GM23338 (cell line): Measurements from ENCODE around the gene KLHL40. TPM values are rescaled to one million over a fixed set of nuclear protein-coding genes. Genes with fewer than 3 reads are reported as not detected.
A peak's percentile ranks its signal among the peaks of the same experiment; 100 is the strongest.

ENCODE experiments used
- ATAC-seq: fragments of 200-7000 bp; cut with Tn5 transposase; 3 replicates; pipeline ENCODE4 v1.9.1; 2020
- DNase-seq: peaks from one replicate; pipeline ENCODE4 v3.0.0-alpha.2; 2015; ENCODE audit warnings: low spot score
- H2AFZ ChIP-seq: fragments of 200-600 bp; sonication (generic); 2 replicates; pipeline ENCODE4 v1.8.0; 2016; ENCODE audit warnings: antibody characterized with exemption, mild to moderate bottlenecking, moderate library complexity
- H3F3A ChIP-seq: fragments of 200-600 bp; sonication (generic); replicated peaks from 2 replicates; pipeline ENCODE4 v1.8.0; 2017; ENCODE audit warnings: antibody characterized with exemption, mixed run types, low read depth
- H3K27ac ChIP-seq: fragments of 200-600 bp; sonication (generic); 2 replicates; pipeline ENCODE4 v1.6.1; 2016; ENCODE audit warnings: low read depth
- H3K27me3 ChIP-seq: fragments of 200-600 bp; sonication (generic); 2 replicates; pipeline ENCODE4 v1.8.0; 2016; ENCODE audit warnings: mild to moderate bottlenecking, mixed run types, moderate library complexity; ENCODE audit not compliant: insufficient read depth
- H3K36me3 ChIP-seq: fragments of 200-600 bp; sonication (generic); 2 replicates; pipeline ENCODE4 v1.8.0; 2016; ENCODE audit warnings: mild to moderate bottlenecking; ENCODE audit not compliant: insufficient read depth
- H3K4me1 ChIP-seq: fragments of 200-600 bp; sonication (generic); 2 replicates; pipeline ENCODE4 v1.8.0; 2016; ENCODE audit warnings: mild to moderate bottlenecking, moderate library complexity; ENCODE audit not compliant: insufficient read depth
- H3K4me2 ChIP-seq: fragments of 200-600 bp; sonication (generic); 2 replicates; pipeline ENCODE4 v1.7.1; 2017; ENCODE audit warnings: mixed run types
- H3K4me3 ChIP-seq: fragments of 200-600 bp; sonication (generic); 2 replicates; pipeline ENCODE4 v1.6.1; 2016; ENCODE audit warnings: mixed run types
- H3K79me2 ChIP-seq: fragments of 200-600 bp; sonication (generic); replicated peaks from 2 replicates; pipeline ENCODE4 v1.8.0; 2017; ENCODE audit warnings: mild to moderate bottlenecking; ENCODE audit not compliant: insufficient read depth
- H3K9me2 ChIP-seq: fragments of 200-600 bp; sonication (generic); 2 replicates; pipeline ENCODE4 v1.8.0; 2017; ENCODE audit not compliant: insufficient read depth
- H4K20me1 ChIP-seq: fragments of 200-600 bp; sonication (generic); replicated peaks from 2 replicates; pipeline ENCODE4 v1.8.0; 2017; ENCODE audit warnings: mild to moderate bottlenecking; ENCODE audit not compliant: insufficient read depth
- H3K27ac Mint-ChIP-seq: 2 replicates; pipeline ENCODE4 v1.8.0; 2020; ENCODE audit warnings: inconsistent platforms, mild to moderate bottlenecking, moderate library complexity, mixed read lengths
- H3K27me3 Mint-ChIP-seq: 3 replicates; pipeline ENCODE4 v1.8.0; 2022; ENCODE audit warnings: low read depth, mild to moderate bottlenecking, moderate library complexity, mixed read lengths, inconsistent platforms; ENCODE audit not compliant: insufficient read depth, poor library complexity
- H3K36me3 Mint-ChIP-seq: 3 replicates; pipeline ENCODE4 v1.8.0; 2021; ENCODE audit warnings: low read depth, mild to moderate bottlenecking, inconsistent platforms, moderate library complexity, mixed read lengths
- H3K4me1 Mint-ChIP-seq: 3 replicates; pipeline ENCODE4 v1.8.0; 2020; ENCODE audit warnings: mild to moderate bottlenecking, inconsistent platforms, mixed read lengths
- H3K4me3 Mint-ChIP-seq: 3 replicates; pipeline ENCODE4 v1.8.0; 2021; ENCODE audit warnings: moderate library complexity, mild to moderate bottlenecking, inconsistent platforms, mixed read lengths
- H3K9me3 Mint-ChIP-seq: 3 replicates; pipeline ENCODE4 v1.8.0; 2020; ENCODE audit warnings: moderate library complexity, mild to moderate bottlenecking, inconsistent platforms, mixed read lengths
- CREB1 ChIP-seq: fragments of 250-450 bp; sonication (Bioruptor Pico); IDR thresholded peaks from 2 replicates; pipeline ENCODE4 v1.5.0; 2020; ENCODE audit warnings: low read depth, mild to moderate bottlenecking, moderate library complexity
- CTCF ChIP-seq, 2 experiments: fragments of 200-600 bp in 1 of 2; sonication (generic) in 1 of 2; conservative IDR thresholded peaks; 2 replicates each; pipeline versions ENCODE4 v1.5.1 to v1.6.1; 2016 to 2017; ENCODE audit warnings: antibody characterized with exemption in 2 of 2, low read depth in 2 of 2, mild to moderate bottlenecking in 2 of 2, moderate library complexity in 1 of 2
- ETS1 ChIP-seq: IDR thresholded peaks from 2 replicates; pipeline ENCODE4 v1.6.1; 2016; ENCODE audit warnings: antibody characterized with exemption
- EZH2 ChIP-seq: fragments of 200-600 bp; sonication (generic); IDR thresholded peaks from one replicate; pipeline ENCODE4 v1.8.0; 2017; ENCODE audit warnings: antibody characterized with exemption, mild to moderate bottlenecking, low read depth; ENCODE audit not compliant: unreplicated experiment
- EZH2phosphoT487 ChIP-seq: fragments of 200-600 bp; sonication (generic); IDR thresholded peaks from one replicate; pipeline ENCODE4 v1.8.1; 2018; ENCODE audit warnings: antibody characterized with exemption; ENCODE audit not compliant: unreplicated experiment
- JUNB ChIP-seq: IDR thresholded peaks from one replicate; pipeline ENCODE4 v1.6.1; 2016; ENCODE audit warnings: antibody characterized with exemption; ENCODE audit not compliant: unreplicated experiment
- NANOG ChIP-seq: IDR thresholded peaks from 2 replicates; pipeline ENCODE4 v1.6.1; 2016; ENCODE audit warnings: antibody characterized with exemption, borderline replicate concordance
- POLR2AphosphoS5 ChIP-seq: IDR thresholded peaks from 2 replicates; pipeline ENCODE4 v1.6.1; 2016; ENCODE audit warnings: antibody characterized with exemption, low read depth
- REST ChIP-seq: IDR thresholded peaks from one replicate; pipeline ENCODE4 v1.6.1; 2018; ENCODE audit warnings: antibody characterized with exemption; ENCODE audit not compliant: unreplicated experiment
- STAT1 ChIP-seq: IDR thresholded peaks from one replicate; pipeline ENCODE4 v1.6.1; 2016; ENCODE audit warnings: antibody characterized with exemption; ENCODE audit not compliant: unreplicated experiment
- ZNF114 ChIP-seq: fragments of 250-450 bp; sonication (Bioruptor Pico); IDR thresholded peaks from 2 replicates; pipeline ENCODE4 v1.5.0; 2020; ENCODE audit warnings: mild to moderate bottlenecking, moderate library complexity
- ZNF331 ChIP-seq: fragments of 250-450 bp; sonication (Bioruptor Pico); IDR thresholded peaks from 2 replicates; pipeline ENCODE4 v1.5.0; 2020; ENCODE audit warnings: low read depth, mild to moderate bottlenecking, moderate library complexity
- ZNF462 ChIP-seq: fragments of 250-450 bp; sonication (Bioruptor Pico); IDR thresholded peaks from 2 replicates; pipeline ENCODE4 v1.5.0; 2020; ENCODE audit warnings: mild to moderate bottlenecking, moderate library complexity
- polyA plus RNA-seq: library from polyadenylated mRNA; unstranded; fragments of >200 nt; fragmentation: Nextera tagmentation; extraction: Ambion mirVana; gene quantifications from 2 replicates; pipeline ENCODE4 v1.2.1, GENCODE V29; 2016
- total RNA-seq: library from RNA; depleted of rRNA; stranded (reverse); fragments of >200 nt; shearing (Covaris generic); gene quantifications from 2 replicates; pipeline ENCODE4 v1.2.3, GENCODE V29; 2014

KLHL40 gene
- total and polyA plus RNA-seq, 2 experiments from 2014 or later, result not detected

GRCh38 chr3:42649006-42649405 is 36.3 kb upstream of the KLHL40 start:
- DNase-seq (no peak), ATAC-seq (no peak)
- Histone ChIP-seq H2AFZ (no peak overlapping the region), H3K27ac (peak overlapping the region; percentile 59; the same call in 1 of the 2 replicates), H3K36me3 (peaks cover 20% of the 10 kb centered on the region), H3F3A (no peaks in the 10 kb centered on the region), H3K4me1 (peaks cover 24% of the 10 kb centered on the region; the same call in 1 of the 2 replicates), H3K9me2 (no peaks in the 10 kb centered on the region), H3K4me3 (no peak overlapping the region), H3K27me3 (no peaks in the 10 kb centered on the region), H3K4me2 (no peak overlapping the region), H4K20me1 (no peaks in the 10 kb centered on the region; the same call in 1 of the 2 replicates), H3K79me2 (no peaks in the 10 kb centered on the region)
- H3K4me1 Mint-ChIP-seq, result peaks cover 46% of the 10 kb centered on the region
- H3K27me3 Mint-ChIP-seq, result peaks cover 11% of the 10 kb centered on the region
- TF ChIP-seq ZNF462 (CRISPR knock-in tag), result no peak
- TF ChIP-seq EZH2, result no peak
- no peak for TF ChIP-seq CREB1 (CRISPR knock-in tag)
- TF ChIP-seq EZH2phosphoT487, result no peak
- TF ChIP-seq POLR2AphosphoS5, result no peak
- no peak for TF ChIP-seq CTCF (conservative IDR thresholded peaks at IDR 0.05; ENCODE audit: low read depth in 2 of 2)
- no peak for TF ChIP-seq NANOG
- TF ChIP-seq STAT1, result no peak
- no peak for TF ChIP-seq ETS1
- TF ChIP-seq ZNF114 (CRISPR knock-in tag), result no peak
- TF ChIP-seq ZNF331 (CRISPR knock-in tag), result no peak
- TF ChIP-seq JUNB, result no peak
- no peak for TF ChIP-seq REST
- H3K27ac Mint-ChIP-seq, result no peak overlapping the region
- H3K9me3 Mint-ChIP-seq, result no peaks in the 10 kb centered on the region; the same call in 2 of the 3 replicates
- H3K36me3 Mint-ChIP-seq, result peaks cover 47% of the 10 kb centered on the region
- H3K4me3 Mint-ChIP-seq, result no peak overlapping the region
